GM12878 (cell line): ENCODE measurements around the gene KLK13.

Source experiments
- POLR2A ChIP-seq: IDR thresholded peaks from 2 replicates; pipeline ENCODE4 v1.6.1; 2011; ENCODE audit warnings: low read depth, mild to moderate bottlenecking, low read length
- USF2 ChIP-seq: IDR thresholded peaks from 2 replicates; pipeline ENCODE4 v1.6.1; 2011; ENCODE audit warnings: low read depth, low read length, improper control_type of control experiment, borderline replicate concordance
- ZBTB33 ChIP-seq: fragments of 450-650 bp; IDR thresholded peaks from 2 replicates; pipeline ENCODE4 v1.6.1; 2017; ENCODE audit warnings: mild to moderate bottlenecking

- TF ChIP-seq ZBTB33 (no peak), USF2 (no peak), POLR2A (no peak)
Measured at GRCh38 chr19:51022526-51022925, 42.4 kb downstream of the KLK13 start.
